ENCODE results near the gene TGFB1I1. TPM values are rescaled to one million over a fixed set of nuclear protein-coding genes. Genes with fewer than 3 reads are reported as not detected.

TGFB1I1 gene
- total and polyA plus RNA-seq, 2 of the 4 experiments (the other 2 are of a cell fraction): 24.9 to 128 TPM

DNA sequence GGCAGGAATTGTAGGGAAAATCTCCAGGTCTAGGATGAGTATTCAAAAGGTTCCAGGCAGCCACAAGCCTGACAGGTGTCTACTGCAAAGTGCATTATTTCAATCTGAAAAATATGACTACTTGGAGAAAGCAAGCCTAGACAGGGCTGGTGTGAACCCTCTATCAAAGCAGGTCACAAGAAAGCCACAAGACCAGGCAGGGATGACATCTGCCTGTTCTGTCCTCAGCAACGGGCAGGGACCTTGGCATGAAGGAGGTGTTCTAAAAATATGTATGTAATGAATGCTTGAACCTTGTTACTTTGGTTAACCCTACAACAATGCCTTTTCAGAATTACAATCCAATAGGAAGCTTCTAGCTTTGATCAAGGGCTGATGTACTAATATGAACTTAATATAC, 42.6 kb upstream of the TGFB1I1 start:
- H3K9me1 ChIP-seq (ENCODE audit: insufficient read depth, low read length): no peaks in the 10 kb centered on the region
- CTCF ChIA-PET: interaction anchor here (1.1 to 1.2 kb wide), 2 partner anchors 12 to 23 kb away, joined by 3 read pairs; no protein-coding TSS in a partner anchor

More for the DNA sequence above, 42.6 kb upstream of the TGFB1I1 start:
- Histone ChIP-seq H2BK15ac (ENCODE audit: low read depth, low read length) (no peak overlapping the region), H3K79me1 (ENCODE audit: low read depth in 1 of 2, low read length in 2 of 2) (no peaks in the 10 kb centered on the region), H2BK5ac (ENCODE audit: low read depth, low read length, poor library complexity, severe bottlenecking) (no peak overlapping the region), H2AK5ac (ENCODE audit: low read depth, low read length) (no peak overlapping the region), H4K20me1 (ENCODE audit: insufficient read depth, low read length) (no peaks in the 10 kb centered on the region), H3K4ac (ENCODE audit: low read depth, low read length) (no peak overlapping the region), H2AK9ac (replicated peaks; ENCODE audit: low read depth, low read length, poor library complexity) (no peak overlapping the region), H2BK120ac (ENCODE audit: low read depth, low read length) (no peak overlapping the region), H2AFZ (replicated peaks; ENCODE audit: low read length, poor library complexity) (no peak overlapping the region), H3K9me3 (ENCODE audit: control insufficient read depth, insufficient read depth, low read length) (no peaks in the 10 kb centered on the region; the same call in 1 of the 2 replicates), H4K5ac (ENCODE audit: low read depth, low read length) (no peak overlapping the region), H3K56ac (ENCODE audit: extremely low read depth, insufficient read depth, low read length) (no peak overlapping the region), H3K36me3 (ENCODE audit: control insufficient read depth, insufficient read depth, low read length) (no peaks in the 10 kb centered on the region), H3K23ac (ENCODE audit: low read depth, low read length) (no peak overlapping the region), H3K4me3 (ENCODE audit: insufficient read depth, low read depth, low read length) (no peak overlapping the region), H4K91ac (ENCODE audit: insufficient read depth, low read depth, low read length) (no peak overlapping the region), H4K8ac (ENCODE audit: low read depth in 2 of 2, low read length in 2 of 2) (no peak overlapping the region), H3K9ac (ENCODE audit: low read depth, low read length) (no peak overlapping the region), H3K14ac (replicated peaks; ENCODE audit: low read depth, low read length) (no peak overlapping the region), H3K27ac (ENCODE audit: insufficient read depth, low read length) (no peak overlapping the region), H3K27me3 (ENCODE audit: control insufficient read depth, insufficient read depth, low read length) (peaks cover 24% of the 10 kb centered on the region), H3K4me2 (ENCODE audit: low read depth, low read length) (no peak overlapping the region), H2BK20ac (ENCODE audit: low read depth, low read length) (no peak overlapping the region), H3K4me1 (ENCODE audit: control insufficient read depth, insufficient read depth, low read length) (no peaks in the 10 kb centered on the region), H3K18ac (ENCODE audit: low read depth, low read length) (no peak overlapping the region)
- BruUV-seq (replicated peaks): no TSS peak
- TF ChIP-seq RFX5 (IDR thresholded peaks at IDR 0.05; ENCODE audit: low read depth, low read length) (no peak), MXI1 (IDR thresholded peaks at IDR 0.05; ENCODE audit: borderline replicate concordance, low read depth, low read length) (no peak), RCOR1 (IDR thresholded peaks at IDR 0.05; ENCODE audit: insufficient replicate concordance, low read length) (no peak), MAFK (IDR thresholded peaks at IDR 0.05; ENCODE audit: low read depth, low read length) (no peak), MAZ (IDR thresholded peaks at IDR 0.05; ENCODE audit: borderline replicate concordance, low read depth, low read length) (no peak), CHD1 (IDR thresholded peaks at IDR 0.05; ENCODE audit: low read depth, low read length) (no peak), BHLHE40 (IDR thresholded peaks at IDR 0.05; ENCODE audit: low read depth, low read length) (no peak), SMC3 (IDR thresholded peaks at IDR 0.05; ENCODE audit: low read depth, low read length) (no peak), RAD21 (IDR thresholded peaks at IDR 0.05; ENCODE audit: low read length) (no peak), CEBPB (IDR thresholded peaks at IDR 0.05; ENCODE audit: low read depth, low read length) (no peak), POLR2A (IDR thresholded peaks at IDR 0.05; ENCODE audit: low read depth, low read length) (no peak)
- TF ChIP-seq, protein P1, sequence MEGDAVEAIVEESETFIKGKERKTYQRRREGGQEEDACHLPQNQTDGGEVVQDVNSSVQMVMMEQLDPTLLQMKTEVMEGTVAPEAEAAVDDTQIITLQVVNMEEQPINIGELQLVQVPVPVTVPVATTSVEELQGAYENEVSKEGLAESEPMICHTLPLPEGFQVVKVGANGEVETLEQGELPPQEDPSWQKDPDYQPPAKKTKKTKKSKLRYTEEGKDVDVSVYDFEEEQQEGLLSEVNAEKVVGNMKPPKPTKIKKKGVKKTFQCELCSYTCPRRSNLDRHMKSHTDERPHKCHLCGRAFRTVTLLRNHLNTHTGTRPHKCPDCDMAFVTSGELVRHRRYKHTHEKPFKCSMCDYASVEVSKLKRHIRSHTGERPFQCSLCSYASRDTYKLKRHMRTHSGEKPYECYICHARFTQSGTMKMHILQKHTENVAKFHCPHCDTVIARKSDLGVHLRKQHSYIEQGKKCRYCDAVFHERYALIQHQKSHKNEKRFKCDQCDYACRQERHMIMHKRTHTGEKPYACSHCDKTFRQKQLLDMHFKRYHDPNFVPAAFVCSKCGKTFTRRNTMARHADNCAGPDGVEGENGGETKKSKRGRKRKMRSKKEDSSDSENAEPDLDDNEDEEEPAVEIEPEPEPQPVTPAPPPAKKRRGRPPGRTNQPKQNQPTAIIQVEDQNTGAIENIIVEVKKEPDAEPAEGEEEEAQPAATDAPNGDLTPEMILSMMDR (conservative IDR thresholded peaks at IDR 0.05; ENCODE audit: low read depth, low read length): no peak
- TF ChIP-seq, protein P2, sequence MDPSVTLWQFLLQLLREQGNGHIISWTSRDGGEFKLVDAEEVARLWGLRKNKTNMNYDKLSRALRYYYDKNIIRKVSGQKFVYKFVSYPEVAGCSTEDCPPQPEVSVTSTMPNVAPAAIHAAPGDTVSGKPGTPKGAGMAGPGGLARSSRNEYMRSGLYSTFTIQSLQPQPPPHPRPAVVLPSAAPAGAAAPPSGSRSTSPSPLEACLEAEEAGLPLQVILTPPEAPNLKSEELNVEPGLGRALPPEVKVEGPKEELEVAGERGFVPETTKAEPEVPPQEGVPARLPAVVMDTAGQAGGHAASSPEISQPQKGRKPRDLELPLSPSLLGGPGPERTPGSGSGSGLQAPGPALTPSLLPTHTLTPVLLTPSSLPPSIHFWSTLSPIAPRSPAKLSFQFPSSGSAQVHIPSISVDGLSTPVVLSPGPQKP (IDR thresholded peaks at IDR 0.05; ENCODE audit: borderline replicate concordance, low read depth, low read length): no peak
- POLR2A ChIA-PET (ENCODE audit: unreplicated experiment): no interaction called here
- no CpG with 5 or more reads among the region's 1 CpG for WGBS, 2 experiments (ENCODE audit: extremely low coverage in 2 of 2, insufficient read length in 1 of 2)
- DNase-seq: no peak
- intact Hi-C loops (cut with micrococcal nuclease): no loop called here
- in situ Hi-C loops (cut with MboI; ENCODE audit: low sequenced_read_pairs): no loop called here
- dilution Hi-C loops (cut with HindIII; ENCODE audit: low sequenced_read_pairs, unreplicated experiment): no loop called here
- no peak for ATAC-seq (ENCODE audit: low read depth)
